ENCODE data around the gene P4HA3. TPM values are rescaled to one million over a fixed set of nuclear protein-coding genes. Genes with fewer than 3 reads are reported as not detected.

P4HA3 gene
- total RNA-seq, 1 experiment from 2014 or later: 0.91 TPM

GRCh38 chr11:74278721-74279161 lies 32.7 kb downstream of the P4HA3 start:
- H3K4me3 ChIP-seq (replicated peaks in 1 of 2; ENCODE audit: low read depth in 1 of 2, low read length in 2 of 2): no peak overlapping the region
- RAD21 ChIA-PET (ENCODE audit: low non-redundant PET in 1 of 2, low total read pairs in 2 of 2, uncharacterized antibody in 2 of 2, unreplicated experiment in 2 of 2): no interaction called here
- H3K79me2 ChIP-seq (ENCODE audit: insufficient read depth, low read length): no peaks in the 10 kb centered on the region
- no peak overlapping the region for H2AFZ ChIP-seq (ENCODE audit: low read depth, low read length, poor library complexity, severe bottlenecking)
- peaks cover 0 to 8% of the 10 kb centered on the region in 2 experiments; a peak in 1 of 4 replicates for H3K4me1 ChIP-seq (ENCODE audit: control insufficient read depth in 1 of 2, insufficient read depth in 2 of 2, low read length in 2 of 2)
- BruUV-seq (replicated peaks): no TSS peak
- POLR2A ChIA-PET: no interaction called here
- H3K4me2 ChIP-seq (ENCODE audit: low read length): no peak overlapping the region
- H3K36me3 ChIP-seq (ENCODE audit: control insufficient read depth in 1 of 2, insufficient read depth in 2 of 2, low read length in 2 of 2): no peaks in the 10 kb centered on the region
- no peaks in the 10 kb centered on the region for H3K27me3 ChIP-seq (ENCODE audit: insufficient read depth, low read length)
- ATAC-seq: no peak
- H3K9ac ChIP-seq (ENCODE audit: low read length): no peak overlapping the region
- CTCF ChIA-PET: no interaction called here
- no peak overlapping the region for H3K27ac ChIP-seq (ENCODE audit: low read depth, low read length)
- H3K9me2 ChIP-seq (ENCODE audit: insufficient read depth): no peaks in the 10 kb centered on the region
- H4K20me1 ChIP-seq (ENCODE audit: insufficient read depth): no peaks in the 10 kb centered on the region
- no peak for TF ChIP-seq REST (IDR thresholded peaks at IDR 0.05; ENCODE audit: low read depth)
- TF ChIP-seq ZBTB33 (IDR thresholded peaks at IDR 0.05; ENCODE audit: extremely low read depth, insufficient replicate concordance, low read length): no peak
- TF ChIP-seq SP1 (IDR thresholded peaks at IDR 0.05; ENCODE audit: low read depth): no peak
- TF ChIP-seq RAD21 (IDR thresholded peaks at IDR 0.05; ENCODE audit: low read depth): no peak
- TF ChIP-seq CTCF (IDR thresholded peaks at IDR 0.05 in 2 of 3, conservative IDR thresholded peaks at IDR 0.05 in 1 of 3; ENCODE audit: borderline replicate concordance in 1 of 3, insufficient read depth in 1 of 3, low read depth in 2 of 3, low read length in 2 of 3): no peak
- TF ChIP-seq CBX3 (IDR thresholded peaks at IDR 0.05; ENCODE audit: low read depth): no peak
- TF ChIP-seq SRF (IDR thresholded peaks at IDR 0.05; ENCODE audit: low read depth): no peak
- no peak for TF ChIP-seq TCF7L2 (IDR thresholded peaks at IDR 0.05; ENCODE audit: borderline replicate concordance, extremely low read depth, insufficient read depth, insufficient read length)
- TF ChIP-seq EZH2phosphoT487 (IDR thresholded peaks at IDR 0.05; ENCODE audit: borderline replicate concordance): no peak
- no peak for TF ChIP-seq SIN3A (IDR thresholded peaks at IDR 0.05; ENCODE audit: low read depth)
- no peak for TF ChIP-seq ZNF274 (IDR thresholded peaks at IDR 0.05; ENCODE audit: low read depth, low read length)
- intact Hi-C loops (cut with micrococcal nuclease): no loop called here
- DNase-seq (ENCODE audit: low read depth, low spot score): no peak
- no peaks in the 10 kb centered on the region for H3K9me3 ChIP-seq (ENCODE audit: control insufficient read depth in 1 of 2, insufficient read depth in 1 of 2, low read depth in 1 of 2, low read length in 2 of 2)
